Mononuclear cell (primary cell): ENCODE data around the gene EFHB. TPM values are rescaled to one million over a fixed set of nuclear protein-coding genes. Genes with fewer than 3 reads are reported as not detected.
"Not testable (repeated sequence)": the region's sequence is repeated elsewhere in the genome, so short reads cannot be mapped to it uniquely, and the experiment has no call there.

Experiments
- H3K27me3 ChIP-seq: 2 replicates; pipeline ENCODE4 v1.6.0; 2011; ENCODE audit warnings: low read length, control low read depth; ENCODE audit not compliant: insufficient read depth
- H3K4me1 ChIP-seq: 2 replicates; pipeline ENCODE4 v1.5.1; 2011; ENCODE audit warnings: mild to moderate bottlenecking, low read length, control low read depth; ENCODE audit not compliant: insufficient read depth
- H3K4me3 ChIP-seq: 2 replicates; pipeline ENCODE4 v1.5.1; 2011; ENCODE audit warnings: mild to moderate bottlenecking, low read length, moderate library complexity
- H3K9me3 ChIP-seq: 2 replicates; pipeline ENCODE4 v1.5.1; 2011; ENCODE audit warnings: low read depth, mild to moderate bottlenecking, control low read depth, low read length
- total RNA-seq: library from RNA; depleted of rRNA; stranded (reverse); fragments of >200 nt; gene quantifications from one replicate; pipeline ENCODE4 v1.2.3, GENCODE V29; 2012

Gene EFHB
- total RNA-seq, result 0.73 TPM

GRCh38 chr3:19934098-19934566, at the start of gene EFHB:
Gene EFHB (minus strand): TSS chr3:19934217. CDS start chr3:19934018, 199 bp downstream.
- Histone ChIP-seq H3K27me3 (peaks cover 7% of the 10 kb centered on the region), H3K4me3 (no peak within 1 kb of the TSS), H3K9me3 (no peaks in the 10 kb centered on the region), H3K4me1 (peaks cover 21% of the 10 kb centered on the region)

- no peaks in the 10 kb centered on the region for H3K4me1 ChIP-seq
- no peaks in the 10 kb centered on the region for H3K27me3 ChIP-seq
- H3K9me3 ChIP-seq, result no peaks in the 10 kb centered on the region
- H3K4me3 ChIP-seq, result no peak overlapping the region
These were observed 38.0 kb upstream of the EFHB start for GRCh38 chr3:19972054-19972453.

- H3K4me1 ChIP-seq, result no peaks in the 10 kb centered on the region
- H3K9me3 ChIP-seq, result no peaks in the 10 kb centered on the region
- no peaks in the 10 kb centered on the region for H3K27me3 ChIP-seq
- no peak overlapping the region for H3K4me3 ChIP-seq
These were observed 36.3 kb upstream of the EFHB start for GRCh38 chr3:19970327-19970726.

- Histone ChIP-seq H3K9me3 (no peaks in the 10 kb centered on the region), H3K27me3 (no peaks in the 10 kb centered on the region), H3K4me1 (peaks cover 6% of the 10 kb centered on the region), H3K4me3 (no peak overlapping the region)
These were observed 33.8 kb upstream of the EFHB start for GRCh38 chr3:19967812-19968211.

GRCh38 chr3:19967208-19967607, 33.2 kb upstream of the EFHB start:
- H3K9me3 ChIP-seq, result no peaks in the 10 kb centered on the region
- no peak overlapping the region for H3K4me3 ChIP-seq
- peaks cover 6% of the 10 kb centered on the region for H3K4me1 ChIP-seq
- H3K27me3 ChIP-seq, result no peaks in the 10 kb centered on the region

- Histone ChIP-seq H3K4me3 (no peak overlapping the region), H3K27me3 (no peaks in the 10 kb centered on the region), H3K4me1 (peaks cover 11% of the 10 kb centered on the region), H3K9me3 (no peaks in the 10 kb centered on the region)
These were observed 27.9 kb upstream of the EFHB start for GRCh38 chr3:19961960-19962359.

GRCh38 chr3:19960696-19961095, 26.7 kb upstream of the EFHB start:
- H3K9me3 ChIP-seq, result no peaks in the 10 kb centered on the region
- no peaks in the 10 kb centered on the region for H3K27me3 ChIP-seq
- peaks cover 13% of the 10 kb centered on the region for H3K4me1 ChIP-seq
- H3K4me3 ChIP-seq, result no peak overlapping the region

- Histone ChIP-seq H3K27me3 (no peaks in the 10 kb centered on the region), H3K4me3 (no peak overlapping the region), H3K9me3 (no peaks in the 10 kb centered on the region), H3K4me1 (peaks cover 13% of the 10 kb centered on the region)
These were observed 25.5 kb upstream of the EFHB start for GRCh38 chr3:19959505-19959904.

GRCh38 chr3:19957354-19957753, 23.3 kb upstream of the EFHB start:
- H3K27me3 ChIP-seq, H3K4me1 ChIP-seq, H3K9me3 ChIP-seq, H3K4me3 ChIP-seq: not testable (repeated sequence)

GRCh38 chr3:19954676-19955075, 20.7 kb upstream of the EFHB start:
- H3K27me3 ChIP-seq, result no peaks in the 10 kb centered on the region
- H3K9me3 ChIP-seq, result no peaks in the 10 kb centered on the region
- peaks cover 22% of the 10 kb centered on the region for H3K4me1 ChIP-seq

GRCh38 chr3:19950316-19950715, 16.3 kb upstream of the EFHB start:
- no peak overlapping the region for H3K4me3 ChIP-seq
- no peaks in the 10 kb centered on the region for H3K27me3 ChIP-seq
- no peaks in the 10 kb centered on the region for H3K9me3 ChIP-seq
- peaks cover 38% of the 10 kb centered on the region for H3K4me1 ChIP-seq

More at GRCh38 chr3:19954676-19955075, 20.7 kb upstream of the EFHB start:
- H3K4me3 ChIP-seq, result no peak overlapping the region

GRCh38 chr3:19948226-19948591, 14.2 kb upstream of the EFHB start:
- Histone ChIP-seq H3K4me3 (peak overlapping the region; percentile 93), H3K9me3 (no peaks in the 10 kb centered on the region), H3K27me3 (no peaks in the 10 kb centered on the region), H3K4me1 (peaks cover 38% of the 10 kb centered on the region)

GRCh38 chr3:19947549-19948225, 13.7 kb upstream of the EFHB start:
- Histone ChIP-seq H3K4me3 (peak overlapping the region; percentile 93), H3K27me3 (no peaks in the 10 kb centered on the region), H3K4me1 (peaks cover 38% of the 10 kb centered on the region), H3K9me3 (no peaks in the 10 kb centered on the region)

GRCh38 chr3:19946832-19947548, 13.0 kb upstream of the EFHB start, which contains the start of gene RAB5A:
Gene RAB5A (plus strand): TSS chr3:19947097. CDS start chr3:19950899, 3,802 bp downstream.
- Histone ChIP-seq H3K9me3 (no peaks in the 10 kb centered on the region), H3K27me3 (no peaks in the 10 kb centered on the region), H3K4me1 (peaks cover 36% of the 10 kb centered on the region), H3K4me3 (peak within 1 kb of the TSS; percentile 93)

GRCh38 chr3:19945969-19946831, 12.2 kb upstream of the EFHB start:
- Histone ChIP-seq H3K27me3 (no peaks in the 10 kb centered on the region), H3K9me3 (no peaks in the 10 kb centered on the region), H3K4me3 (peak overlapping the region; percentile 93), H3K4me1 (peaks cover 30% of the 10 kb centered on the region)
